HepG2 (cell line): ENCODE measurements around the gene CENPP. TPM values are rescaled to one million over a fixed set of nuclear protein-coding genes. Genes with fewer than 3 reads are reported as not detected.

Experiments
- ATAC-seq: fragments of 200-7000 bp; cut with Tn5 transposase; 3 replicates; pipeline ENCODE4 v1.9.1; 2020; ENCODE audit warnings: mild to moderate bottlenecking, moderate library complexity
- BruUV-seq: library from RNA; stranded (reverse); fragments of 400-500 nt; replicated peaks from 2 replicates; lab custom pipeline; 2021; lab: Mats Ljungman, UMichigan
- CTCF ChIA-PET: fragments of 300-600 bp; formaldehyde crosslinking; extraction: SDS; loops from one replicate; lab custom pipeline; 2021; ENCODE audit warnings: low total read pairs, inconsistent platforms, low intra/inter-chr PET ratio; lab: Yijun Ruan, JAX
- POLR2A ChIA-PET: fragments of 350-600 bp; sonication (Branson Sonifier 250); formaldehyde crosslinking; loops from one replicate; lab custom pipeline; 2020; ENCODE audit warnings: antibody characterized with exemption, inconsistent platforms; lab: Yijun Ruan, JAX
- DNase-seq: peaks from one replicate; pipeline ENCODE4 v3.0.0-alpha.2; 2015; ENCODE audit warnings: low spot score
- FAIRE-seq: peaks from 3 replicates; lab custom pipeline; 2011; peaks lifted over from hg19 to GRCh38; lab: Jason Lieb, UNC
- H2AFZ ChIP-seq: one replicate; pipeline ENCODE4 v1.6.1; 2011; ENCODE audit warnings: low read length, inconsistent platforms
- H3K27ac ChIP-seq: fragments of 300-600 bp; 3 replicates; pipeline ENCODE4 v1.8.0; 2011; ENCODE audit warnings: mixed run types, mild to moderate bottlenecking, mixed read lengths, low read length, inconsistent platforms; ENCODE audit not compliant: insufficient read depth; ENCODE audit errors: extremely low read length
- H3K27me3 ChIP-seq, 2 experiments: fragments of 200-600 bp in 1 of 2; 2 replicates in 1 of 2; 3 replicates in 1 of 2; pipeline versions ENCODE4 v1.6.0 to v1.8.0; 2011; ENCODE audit warnings: low read length in 2 of 2, mild to moderate bottlenecking in 2 of 2, moderate library complexity in 2 of 2, inconsistent platforms in 1 of 2; ENCODE audit not compliant: insufficient read depth in 2 of 2, control insufficient read depth in 1 of 2
- H3K36me3 ChIP-seq, 2 experiments: fragments of 200-600 bp in 1 of 2; replicated peaks in 1 of 2; 2 replicates in 1 of 2; 3 replicates in 1 of 2; pipeline versions ENCODE4 v1.5.1 to v1.8.0; 2011; ENCODE audit warnings: low read length in 2 of 2, inconsistent platforms in 1 of 2; ENCODE audit not compliant: insufficient read depth in 2 of 2, control insufficient read depth in 1 of 2
- H3K4me1 ChIP-seq: 2 replicates; pipeline ENCODE4 v1.5.1; 2012; ENCODE audit warnings: low read length, inconsistent platforms; ENCODE audit not compliant: insufficient read depth
- H3K4me2 ChIP-seq: 2 replicates; pipeline ENCODE4 v1.6.0; 2011; ENCODE audit warnings: low read depth, low read length, inconsistent platforms
- H3K4me3 ChIP-seq, 3 experiments: fragments of 200-600 bp in 1 of 3; sonication (generic), shearing (Covaris generic) in 1 of 3; replicated peaks in 1 of 3; 2 replicates each; pipeline ENCODE4 v1.5.1; 2011 to 2016; ENCODE audit warnings: low read length in 3 of 3, inconsistent platforms in 2 of 3, low read depth in 2 of 3, mild to moderate bottlenecking in 2 of 3, control low read depth in 1 of 3, mixed read lengths in 1 of 3; ENCODE audit not compliant: insufficient read depth in 1 of 3
- H3K79me2 ChIP-seq: one replicate; pipeline ENCODE4 v1.6.1; 2011; ENCODE audit warnings: low read length, inconsistent platforms; ENCODE audit not compliant: insufficient read depth
- H3K9ac ChIP-seq: 2 replicates; pipeline ENCODE4 v1.6.0; 2011; ENCODE audit warnings: mild to moderate bottlenecking, low read depth, low read length, inconsistent platforms; ENCODE audit not compliant: insufficient read depth
- H3K9me3 ChIP-seq: 2 replicates; pipeline ENCODE4 v1.5.1; 2012; ENCODE audit warnings: mild to moderate bottlenecking, low read length
- H4K20me1 ChIP-seq: 2 replicates; pipeline ENCODE4 v1.6.0; 2011; ENCODE audit warnings: inconsistent platforms, mild to moderate bottlenecking, low read length, moderate library complexity; ENCODE audit not compliant: insufficient read depth
- ELF4 ChIP-seq: sonication (generic); formaldehyde crosslinking; IDR thresholded peaks from 2 replicates; pipeline ENCODE4 v1.5.0; 2020; ENCODE audit warnings: missing genetic modification reagents, mild to moderate bottlenecking, moderate library complexity, borderline replicate concordance
- FIP1L1 ChIP-seq: fragments of 200-400 bp; formaldehyde crosslinking; IDR thresholded peaks from 2 replicates; pipeline ENCODE4 v1.6.1; 2018; ENCODE audit warnings: low read depth, mild to moderate bottlenecking, low read length, moderate library complexity, borderline replicate concordance; ENCODE audit not compliant: insufficient read depth
- GFI1 ChIP-seq: sonication (generic); formaldehyde crosslinking; IDR thresholded peaks from 2 replicates; pipeline ENCODE4 v1.5.0; 2020; ENCODE audit warnings: missing genetic modification reagents, mild to moderate bottlenecking, borderline replicate concordance
- JARID2 ChIP-seq: sonication (generic); formaldehyde crosslinking; IDR thresholded peaks from 2 replicates; pipeline ENCODE4 v1.8.1; 2023; ENCODE audit warnings: missing genetic modification reagents, inconsistent platforms; ENCODE audit not compliant: insufficient replicate concordance
- JUN ChIP-seq: sonication (generic); formaldehyde crosslinking; IDR thresholded peaks from 2 replicates; pipeline ENCODE4 v1.4.0; 2020; ENCODE audit warnings: mild to moderate bottlenecking, missing genetic modification reagents
- KLF6 ChIP-seq: IDR thresholded peaks from 2 replicates; pipeline ENCODE4 v1.8.0; 2016; ENCODE audit warnings: missing biosample characterization, missing genetic modification reagents
- PAWR ChIP-seq: sonication (generic); formaldehyde crosslinking; IDR thresholded peaks from 2 replicates; pipeline ENCODE4 v1.4.0; 2020; ENCODE audit warnings: missing genetic modification reagents, mild to moderate bottlenecking, borderline replicate concordance
- RBAK ChIP-seq: sonication (generic); formaldehyde crosslinking; IDR thresholded peaks from 2 replicates; pipeline ENCODE4 v1.5.1; 2020; ENCODE audit warnings: mild to moderate bottlenecking, missing genetic modification reagents
- SATB2 ChIP-seq: sonication (generic); formaldehyde crosslinking; IDR thresholded peaks from 2 replicates; pipeline ENCODE4 v1.5.0; 2020; ENCODE audit warnings: missing genetic modification reagents
- TCF7L2 ChIP-seq: IDR thresholded peaks from 2 replicates; pipeline ENCODE4 v1.6.1; 2011; ENCODE audit warnings: mild to moderate bottlenecking, low read depth, low read length, moderate library complexity
- ZNF121 ChIP-seq: sonication (generic); formaldehyde crosslinking; IDR thresholded peaks from 2 replicates; pipeline ENCODE4 v1.5.0; 2020; ENCODE audit warnings: mild to moderate bottlenecking, missing genetic modification reagents
- ZNF253 ChIP-seq: sonication (generic); formaldehyde crosslinking; IDR thresholded peaks from 2 replicates; pipeline ENCODE4 v1.8.0; 2022; ENCODE audit warnings: mild to moderate bottlenecking, missing genetic modification reagents, borderline replicate concordance
- ZNF296 ChIP-seq: sonication (generic); formaldehyde crosslinking; conservative IDR thresholded peaks from 2 replicates; pipeline ENCODE4 v1.5.0; 2020; ENCODE audit warnings: mild to moderate bottlenecking, missing genetic modification reagents
- ZNF530 ChIP-seq: sonication (generic); formaldehyde crosslinking; IDR thresholded peaks from 2 replicates; pipeline ENCODE4 v1.5.0; 2020; ENCODE audit warnings: low read depth, mild to moderate bottlenecking, missing genetic modification reagents
- ZNF674 ChIP-seq: sonication (generic); formaldehyde crosslinking; IDR thresholded peaks from 2 replicates; pipeline ENCODE4 v1.5.0; 2020; ENCODE audit warnings: low read depth, mild to moderate bottlenecking, missing genetic modification reagents
- ZNF747 ChIP-seq: sonication (generic); formaldehyde crosslinking; IDR thresholded peaks from 2 replicates; pipeline ENCODE4 v1.8.1; 2023; ENCODE audit warnings: missing genetic modification reagents, mild to moderate bottlenecking, borderline replicate concordance
- ZNF772 ChIP-seq: sonication (generic); formaldehyde crosslinking; IDR thresholded peaks from 2 replicates; pipeline ENCODE4 v1.5.0; 2020; ENCODE audit warnings: mild to moderate bottlenecking, missing genetic modification reagents
- WGBS: methylation state at CpG from one replicate; pipeline ENCODE4 v1.1.6; 2017; ENCODE audit warnings: low lambda C conversion rate; 5-methylcytosine and 5-hydroxymethylcytosine counted together
- in situ Hi-C: cut with HindIII; loops from 2 replicates; pipeline ENCODE4 v1.10.0; 2017; ENCODE audit warnings: low pct_unique_long_range_greater_than_20kb; ENCODE audit not compliant: extremely low pct_ligation_motif_present
- intact Hi-C: fragments of 100-400 bp; cut with micrococcal nuclease; formaldehyde crosslinking; loops from one replicate; pipeline ENCODE4 v1.10.0; 2022; ENCODE audit not compliant: unreplicated experiment
- polyA plus RNA-seq, 8 experiments: library from polyadenylated mRNA; depleted of rRNA in 3 of 8; stranded (reverse) in 7 of 8; unstranded in 1 of 8; fragments of >200 nt; fragmentation: Illumina TruSeq in 4 of 8; extraction: Trizol in 4 of 8; gene quantifications; 2 replicates each; pipeline versions ENCODE4 v1.2.1 to v1.2.3, GENCODE V29; 2011 to 2016; ENCODE audit warnings: low read depth in 4 of 8, missing spikeins in 1 of 8, mixed read lengths in 1 of 8; ENCODE audit not compliant: insufficient read depth in 1 of 8
- total RNA-seq, 5 experiments: library from RNA; depleted of rRNA; stranded (reverse); fragments of >200 nt; fragmentation: Illumina TruSeq; extraction: Trizol; gene quantifications; 2 replicates each; pipeline ENCODE4 v1.2.3, GENCODE V29; 2016; ENCODE audit warnings: low read depth in 1 of 5
- TF ChIP-seq, protein P1 (sequence below): IDR thresholded peaks from 2 replicates; pipeline ENCODE4 v1.6.1; 2016
- TF ChIP-seq, protein P2 (sequence below): sonication (generic); formaldehyde crosslinking; IDR thresholded peaks from 2 replicates; pipeline ENCODE4 v1.8.0; 2022; ENCODE audit warnings: mild to moderate bottlenecking, missing genetic modification reagents

The CENPP gene
- total and polyA plus RNA-seq, 2 of the 13 experiments (the other 11 are each of a cell fraction or from before 2014, with no cell fraction given) = 2.0 to 11.4 TPM

DNA sequence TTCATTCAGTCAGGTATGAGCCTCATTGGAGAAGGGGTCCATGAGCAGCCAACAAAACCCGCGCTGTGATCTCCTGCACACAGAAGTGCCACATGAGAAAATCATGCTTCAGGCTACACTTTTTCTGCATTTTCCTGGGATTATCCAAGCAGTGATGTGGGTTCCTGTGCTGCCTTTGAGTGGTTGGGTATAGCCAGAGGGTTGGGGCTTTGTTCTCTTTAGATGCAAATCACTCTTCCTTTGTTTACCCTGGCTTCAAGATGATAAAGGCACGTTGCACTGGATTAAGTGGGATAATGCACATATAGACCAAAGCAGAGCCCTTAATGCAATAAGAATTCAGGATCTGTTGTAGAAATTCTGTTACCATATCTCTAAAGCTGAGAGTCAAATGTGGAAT, 191.3 kb downstream of the CENPP start (continued):
- TF ChIP-seq, protein P1, sequence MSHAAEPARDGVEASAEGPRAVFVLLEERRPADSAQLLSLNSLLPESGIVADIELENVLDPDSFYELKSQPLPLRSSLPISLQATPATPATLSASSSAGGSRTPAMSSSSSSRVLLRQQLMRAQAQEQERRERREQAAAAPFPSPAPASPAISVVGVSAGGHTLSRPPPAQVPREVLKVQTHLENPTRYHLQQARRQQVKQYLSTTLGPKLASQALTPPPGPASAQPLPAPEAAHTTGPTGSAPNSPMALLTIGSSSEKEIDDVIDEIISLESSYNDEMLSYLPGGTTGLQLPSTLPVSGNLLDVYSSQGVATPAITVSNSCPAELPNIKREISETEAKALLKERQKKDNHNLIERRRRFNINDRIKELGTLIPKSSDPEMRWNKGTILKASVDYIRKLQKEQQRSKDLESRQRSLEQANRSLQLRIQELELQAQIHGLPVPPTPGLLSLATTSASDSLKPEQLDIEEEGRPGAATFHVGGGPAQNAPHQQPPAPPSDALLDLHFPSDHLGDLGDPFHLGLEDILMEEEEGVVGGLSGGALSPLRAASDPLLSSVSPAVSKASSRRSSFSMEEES = no peak

DNA sequence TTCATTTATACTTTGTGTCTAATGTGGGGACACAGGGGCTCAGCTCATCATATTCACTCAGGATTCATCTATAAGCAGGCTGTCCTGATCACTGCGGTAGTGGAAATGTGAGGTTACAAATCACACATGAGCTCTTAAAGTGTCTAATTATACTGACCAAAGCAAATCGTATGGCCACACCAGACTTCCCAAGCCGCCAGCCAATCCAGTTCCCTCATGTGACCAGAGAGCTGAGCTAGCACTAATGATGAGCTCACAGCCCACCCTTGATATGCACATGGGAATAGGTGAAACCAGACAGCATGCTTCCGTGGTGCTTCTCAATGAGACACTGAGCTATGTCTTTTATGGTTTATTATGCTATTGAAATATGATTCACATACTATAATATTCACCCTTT, 192.4 kb downstream of the CENPP start:
- no TSS peak for BruUV-seq
- no peaks in the 10 kb centered on the region for H4K20me1 ChIP-seq
- H3K27ac ChIP-seq = no peak overlapping the region
- intact Hi-C loops = no loop called here
- no peak overlapping the region for H2AFZ ChIP-seq
- in situ Hi-C loops = no loop called here
- H3K9ac ChIP-seq = no peak overlapping the region
- POLR2A ChIA-PET = no interaction called here
- H3K27me3 ChIP-seq = no peaks in the 10 kb centered on the region
- DNase-seq = no peak
- TF ChIP-seq JUN (CRISPR knock-in tag) = no peak
- no peak for TF ChIP-seq ELF4 (CRISPR knock-in tag)
- TF ChIP-seq TCF7L2 = no peak
- TF ChIP-seq ZNF674 (CRISPR knock-in tag) = no peak
- no peak for TF ChIP-seq ZNF772 (CRISPR knock-in tag)
- no peak for TF ChIP-seq RBAK
- TF ChIP-seq KLF6 = no peak
- TF ChIP-seq JARID2 (CRISPR knock-in tag) = no peak
- no peak for TF ChIP-seq ZNF296 (CRISPR knock-in tag)
- no peak for TF ChIP-seq ZNF253 (CRISPR knock-in tag)
- no peak for TF ChIP-seq ZNF530 (CRISPR knock-in tag)
- TF ChIP-seq ZNF747 = no peak
- TF ChIP-seq GFI1 (CRISPR knock-in tag) = no peak
- TF ChIP-seq, protein P2, sequence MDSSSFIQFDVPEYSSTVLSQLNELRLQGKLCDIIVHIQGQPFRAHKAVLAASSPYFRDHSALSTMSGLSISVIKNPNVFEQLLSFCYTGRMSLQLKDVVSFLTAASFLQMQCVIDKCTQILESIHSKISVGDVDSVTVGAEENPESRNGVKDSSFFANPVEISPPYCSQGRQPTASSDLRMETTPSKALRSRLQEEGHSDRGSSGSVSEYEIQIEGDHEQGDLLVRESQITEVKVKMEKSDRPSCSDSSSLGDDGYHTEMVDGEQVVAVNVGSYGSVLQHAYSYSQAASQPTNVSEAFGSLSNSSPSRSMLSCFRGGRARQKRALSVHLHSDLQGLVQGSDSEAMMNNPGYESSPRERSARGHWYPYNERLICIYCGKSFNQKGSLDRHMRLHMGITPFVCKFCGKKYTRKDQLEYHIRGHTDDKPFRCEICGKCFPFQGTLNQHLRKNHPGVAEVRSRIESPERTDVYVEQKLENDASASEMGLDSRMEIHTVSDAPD = no peak
- no peak for TF ChIP-seq ZNF121
- no peak for TF ChIP-seq SATB2 (CRISPR knock-in tag)
- no peak for TF ChIP-seq PAWR (CRISPR knock-in tag)
- no peak for TF ChIP-seq FIP1L1
- TF ChIP-seq, all 625 proteins: peak for 0
- FAIRE-seq = no peak
- H3K4me1 ChIP-seq = peaks cover 9% of the 10 kb centered on the region
- H3K4me2 ChIP-seq = no peak overlapping the region
- no peaks in the 10 kb centered on the region for H3K36me3 ChIP-seq
- ATAC-seq = no peak
- 92% methylated on average over 4 of the region's 4 CpGs for WGBS
- H3K9me3 ChIP-seq = no peaks in the 10 kb centered on the region
- CTCF ChIA-PET = no interaction called here
- H3K4me3 ChIP-seq = no peak overlapping the region
- H3K79me2 ChIP-seq = no peaks in the 10 kb centered on the region
